ENCODE measurements around the gene BRINP2.

The BRINP2 gene

DNA sequence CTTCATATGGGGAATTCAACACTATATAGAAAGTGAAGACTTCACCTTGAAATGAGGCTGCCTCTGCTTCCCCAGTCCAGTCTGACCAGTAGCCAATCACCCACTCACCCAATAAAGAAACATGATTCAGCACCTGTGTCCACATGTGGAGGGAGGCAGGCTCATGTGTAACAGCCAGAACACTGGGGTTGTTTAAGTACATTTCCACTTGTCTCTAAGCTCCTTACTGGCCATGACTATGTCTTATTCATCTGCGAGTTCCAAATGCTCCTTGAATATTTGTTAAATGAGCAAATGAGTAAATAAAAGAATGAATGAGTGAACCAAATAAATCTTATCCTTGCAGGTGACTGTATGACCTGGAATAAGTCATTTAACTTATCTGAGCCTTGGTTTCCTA is 100.1 kb downstream of the BRINP2 start:
- DNase-seq (ENCODE audit: low read depth): no peak

DNA sequence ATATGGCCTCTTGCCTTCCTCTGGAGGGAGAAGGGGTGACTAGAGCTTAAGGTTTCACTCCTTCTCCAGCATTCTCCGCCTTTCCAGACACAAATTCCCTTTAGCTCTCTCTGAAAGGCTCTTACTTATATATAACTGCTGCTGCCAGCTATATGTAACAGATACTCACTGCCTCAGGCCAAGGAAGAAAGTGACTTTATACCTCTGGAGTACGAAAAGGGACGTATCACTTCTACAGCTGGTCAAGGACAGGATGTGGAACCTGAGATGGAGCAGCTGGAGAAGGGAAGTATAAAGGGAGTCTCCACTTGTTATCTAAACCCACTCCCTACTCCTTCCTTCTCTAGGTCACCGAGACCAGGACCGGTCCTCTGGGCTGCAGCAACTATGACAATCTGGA is 102.4 kb downstream of the BRINP2 start:
- no peak for DNase-seq (ENCODE audit: low read depth)

DNA sequence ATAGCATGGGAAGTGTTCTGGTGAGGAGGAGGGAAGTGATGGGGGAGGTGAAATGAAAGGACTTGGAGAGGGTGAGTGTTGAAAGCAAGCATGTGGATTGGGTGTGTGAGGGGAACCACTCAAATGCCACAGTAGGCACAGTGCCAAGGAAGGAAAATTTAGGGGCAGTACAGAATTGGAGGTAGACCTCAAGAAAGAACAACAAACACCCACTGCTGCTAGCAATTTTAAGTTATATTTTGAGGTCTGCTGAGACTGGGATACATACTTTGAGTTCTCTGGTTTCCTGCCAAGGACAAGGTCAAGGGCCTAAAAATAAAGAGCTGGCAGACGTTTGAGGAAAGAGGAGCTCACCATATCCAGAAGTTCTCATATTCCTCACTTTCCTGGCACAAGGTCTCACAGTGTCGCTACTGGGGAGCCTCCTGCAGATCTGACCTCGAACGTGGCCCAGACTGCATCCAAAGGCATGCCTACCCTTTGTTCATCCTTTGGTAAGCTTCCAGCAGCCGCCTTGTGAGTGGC is 104.0 kb downstream of the BRINP2 start:
- peak; percentile 84 for DNase-seq (ENCODE audit: low read depth)

DNA sequence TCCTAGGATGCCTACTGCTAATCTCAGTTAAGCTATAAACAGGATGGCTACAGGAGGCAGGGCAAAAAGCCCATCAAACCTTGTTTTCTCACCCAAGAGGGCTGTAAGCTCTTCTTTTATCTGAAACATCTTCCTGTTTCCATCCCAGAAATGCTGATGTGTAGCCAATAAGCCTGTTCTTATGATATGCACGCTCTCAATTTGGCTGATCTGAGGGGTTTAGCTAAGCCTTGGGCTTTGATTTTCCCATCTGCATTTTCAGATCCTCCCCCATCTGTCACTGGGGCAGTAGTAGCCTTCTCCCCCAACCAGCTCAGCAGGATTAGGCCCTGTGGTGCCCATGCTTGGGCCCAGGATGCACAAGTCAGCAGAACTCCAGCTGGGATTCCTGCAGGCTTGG is 105.0 kb downstream of the BRINP2 start:
- no peak for DNase-seq (ENCODE audit: low read depth)

DNA sequence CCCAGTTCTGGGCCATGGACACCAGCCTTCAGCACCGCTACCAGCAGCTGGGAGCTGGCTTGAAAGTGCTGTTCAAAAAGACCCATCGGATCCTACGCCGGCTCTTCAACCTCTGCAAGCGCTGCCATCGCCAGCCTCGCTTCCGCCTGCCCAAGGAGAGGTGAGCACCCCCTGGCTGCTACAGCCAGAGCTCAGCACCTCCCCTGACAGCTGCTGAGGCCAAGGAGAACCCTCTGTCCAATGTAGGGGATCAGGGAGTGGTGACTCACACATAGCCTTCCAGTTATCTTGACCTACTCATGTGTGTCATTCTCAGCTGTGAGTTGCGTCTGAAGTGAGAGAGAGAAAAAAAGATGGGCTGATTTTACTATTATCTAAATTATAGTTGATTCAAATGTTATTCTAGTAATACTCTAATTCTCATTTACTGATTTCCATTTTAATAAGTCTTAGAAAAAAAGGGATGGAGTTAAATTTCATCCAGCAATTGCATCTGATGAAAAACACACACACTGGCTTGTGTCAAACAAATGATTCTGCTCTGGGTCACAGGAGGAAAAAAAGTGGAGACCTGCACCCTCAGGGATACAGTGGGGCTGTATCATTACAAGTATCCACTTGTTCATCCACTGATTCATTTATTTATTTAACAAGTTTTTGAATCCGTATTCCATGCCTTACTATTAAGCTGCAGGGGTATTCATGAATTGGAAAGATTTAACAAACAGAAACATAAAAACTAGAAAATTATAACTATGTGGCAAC is 108.0 kb downstream of the BRINP2 start:
- peak; percentile 13 for DNase-seq (ENCODE audit: low read depth)

DNA sequence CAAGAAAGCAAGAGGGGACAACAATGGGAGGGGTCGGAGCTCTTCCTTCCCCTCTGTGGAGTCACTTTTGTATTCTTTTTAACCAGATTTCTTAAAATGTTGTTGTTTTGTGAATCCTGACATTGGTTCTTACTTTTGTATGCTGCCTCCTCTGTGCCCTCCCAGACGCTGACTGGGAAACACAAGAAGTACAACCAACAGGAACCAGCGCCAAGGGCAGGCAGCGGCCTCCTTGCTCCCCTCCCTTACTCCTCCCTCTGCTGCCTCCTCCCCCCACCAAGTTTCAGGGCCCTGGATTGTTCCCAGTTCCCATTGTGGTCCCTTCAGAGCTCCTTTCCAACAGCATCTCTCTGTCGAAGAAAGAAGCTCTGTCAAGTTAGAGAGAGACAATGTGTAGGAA is 111.1 kb downstream of the BRINP2 start:
- DNase-seq (ENCODE audit: low read depth): no peak

DNA sequence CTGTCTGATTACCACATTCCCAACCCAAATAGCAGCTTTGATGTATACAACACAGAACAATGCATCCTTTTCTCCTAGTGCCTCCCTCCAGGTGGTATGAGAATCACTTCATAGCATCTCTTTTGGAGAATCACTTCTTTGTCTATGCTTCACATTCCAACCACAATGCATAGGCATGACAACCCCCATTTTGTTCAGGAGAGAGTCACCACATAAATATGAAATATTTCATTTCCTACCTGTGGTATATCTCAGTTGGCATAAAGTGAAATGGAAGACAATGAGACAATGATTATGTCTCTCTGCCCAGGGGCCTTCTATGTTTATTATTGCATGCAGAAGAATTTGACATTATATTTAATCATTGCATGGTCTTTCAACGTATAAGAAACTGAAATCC is 112.2 kb downstream of the BRINP2 start:
- no peak for DNase-seq (ENCODE audit: low read depth)

DNA sequence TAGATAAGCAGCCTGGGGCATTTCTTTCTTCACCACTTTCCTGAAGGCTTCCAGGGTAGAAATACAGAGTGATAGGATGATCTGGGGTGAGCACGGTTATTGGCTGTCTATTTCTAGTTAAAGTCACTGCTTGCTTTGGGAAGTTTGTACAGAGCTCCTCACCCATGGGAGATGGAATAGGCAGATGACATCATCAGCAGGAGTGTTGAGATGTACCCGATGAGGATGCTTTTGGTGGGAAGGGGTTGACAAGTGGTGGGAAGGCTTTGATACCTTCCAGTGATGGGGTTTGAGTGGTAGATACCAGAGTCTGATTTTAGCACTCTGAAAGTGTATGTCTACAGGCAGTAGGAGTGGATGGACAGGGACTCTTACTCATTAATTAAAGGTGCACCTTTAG is 112.6 kb downstream of the BRINP2 start:
- DNase-seq (ENCODE audit: low read depth): no peak

DNA sequence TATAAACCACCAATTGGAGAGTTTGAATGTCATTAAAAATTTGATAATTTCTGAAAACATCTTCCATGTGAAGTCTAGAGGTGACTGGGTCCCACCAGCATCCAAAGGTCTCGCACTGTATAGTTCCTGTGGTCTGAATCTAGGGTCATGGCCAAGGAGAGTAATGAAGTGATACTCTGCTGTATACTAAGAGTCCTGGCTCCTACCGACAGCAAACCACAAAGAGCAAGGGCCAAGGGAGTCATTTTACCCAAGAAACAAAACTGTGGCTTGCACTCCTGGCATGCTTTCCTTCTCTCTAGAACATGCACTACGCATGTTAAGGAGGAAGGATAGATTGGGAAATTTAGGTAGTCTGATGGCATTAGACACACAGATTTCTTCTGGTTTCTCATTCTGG is 115.6 kb downstream of the BRINP2 start:
- no peak for DNase-seq (ENCODE audit: low read depth)

DNA sequence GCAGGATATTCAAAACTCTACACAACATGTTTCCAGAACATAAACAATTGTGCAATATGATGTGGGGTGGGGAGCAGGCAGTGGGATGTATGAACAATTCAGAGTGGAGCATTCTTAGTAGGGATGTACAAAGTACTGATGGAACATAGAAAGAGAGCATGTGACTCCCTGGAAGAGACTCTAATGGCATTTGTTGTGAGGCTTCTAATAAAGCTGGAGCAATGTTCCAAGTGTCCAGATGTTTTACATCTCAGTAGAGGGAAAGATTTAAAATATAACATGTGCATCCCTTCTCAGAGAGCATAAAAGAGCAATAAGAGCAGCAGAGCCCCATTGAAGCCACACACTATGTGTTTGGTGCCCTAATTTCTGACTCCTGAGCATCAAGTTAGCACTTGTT is 116.5 kb downstream of the BRINP2 start:
- DNase-seq (ENCODE audit: low read depth): no peak

DNA sequence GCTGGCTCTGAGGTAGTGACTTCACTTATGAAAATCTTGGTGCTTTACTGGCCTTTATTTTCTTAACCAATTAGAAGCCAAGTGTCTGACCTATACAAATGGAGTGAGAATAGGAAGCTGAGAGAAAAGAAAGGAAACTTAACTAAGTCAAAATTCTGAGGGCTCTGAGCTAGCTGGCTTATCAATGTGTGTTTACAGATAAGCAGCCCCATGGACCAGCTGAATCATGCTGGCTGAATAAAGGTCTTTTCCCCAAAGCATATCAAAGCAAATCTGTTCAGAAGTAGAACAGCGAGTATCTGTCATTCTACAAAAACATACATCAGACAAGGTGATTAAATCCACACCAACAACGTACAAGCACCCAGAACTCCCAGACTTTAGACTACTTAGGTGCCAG is 117.2 kb downstream of the BRINP2 start:
- DNase-seq (ENCODE audit: low read depth): no peak

DNA sequence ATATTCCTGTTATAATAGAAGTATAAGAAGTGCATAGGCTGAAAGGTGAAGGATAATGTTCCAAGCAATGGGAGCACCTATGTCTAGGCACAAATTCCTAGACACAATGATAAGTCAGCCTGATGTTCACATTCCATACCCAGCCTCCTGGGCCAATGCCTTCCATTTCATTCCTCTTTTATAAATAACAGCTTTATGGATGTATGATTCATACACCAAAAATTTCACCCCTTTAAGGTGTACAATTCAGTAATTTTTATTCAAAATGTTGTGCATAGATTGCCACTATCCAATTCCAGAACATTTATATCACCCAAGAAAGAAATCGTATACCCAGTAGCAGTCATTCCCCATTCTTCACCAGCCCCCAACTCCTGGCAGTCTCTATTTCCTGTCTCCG is 118.8 kb downstream of the BRINP2 start:
- DNase-seq (ENCODE audit: low read depth): no peak

DNA sequence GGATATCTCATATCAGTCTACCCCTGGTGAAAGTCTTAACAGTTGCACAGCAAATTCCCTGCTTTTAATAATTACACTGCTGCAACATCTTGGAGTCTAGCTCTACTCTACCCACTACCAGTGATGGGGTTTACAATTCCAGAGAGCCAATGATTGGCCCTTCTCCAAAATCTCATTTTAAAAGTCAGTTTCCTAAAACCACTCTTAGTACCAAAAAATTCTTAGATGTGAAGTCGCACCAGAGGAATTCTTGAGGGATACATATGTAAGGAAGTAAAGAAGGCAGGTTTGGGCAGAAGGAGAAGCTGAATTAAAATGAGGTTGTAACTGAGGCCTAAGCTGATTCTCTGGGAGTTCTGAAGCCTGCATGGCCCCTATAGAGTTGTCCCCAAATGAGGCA is 129.7 kb downstream of the BRINP2 start:
- no peak for DNase-seq (ENCODE audit: low read depth)

DNA sequence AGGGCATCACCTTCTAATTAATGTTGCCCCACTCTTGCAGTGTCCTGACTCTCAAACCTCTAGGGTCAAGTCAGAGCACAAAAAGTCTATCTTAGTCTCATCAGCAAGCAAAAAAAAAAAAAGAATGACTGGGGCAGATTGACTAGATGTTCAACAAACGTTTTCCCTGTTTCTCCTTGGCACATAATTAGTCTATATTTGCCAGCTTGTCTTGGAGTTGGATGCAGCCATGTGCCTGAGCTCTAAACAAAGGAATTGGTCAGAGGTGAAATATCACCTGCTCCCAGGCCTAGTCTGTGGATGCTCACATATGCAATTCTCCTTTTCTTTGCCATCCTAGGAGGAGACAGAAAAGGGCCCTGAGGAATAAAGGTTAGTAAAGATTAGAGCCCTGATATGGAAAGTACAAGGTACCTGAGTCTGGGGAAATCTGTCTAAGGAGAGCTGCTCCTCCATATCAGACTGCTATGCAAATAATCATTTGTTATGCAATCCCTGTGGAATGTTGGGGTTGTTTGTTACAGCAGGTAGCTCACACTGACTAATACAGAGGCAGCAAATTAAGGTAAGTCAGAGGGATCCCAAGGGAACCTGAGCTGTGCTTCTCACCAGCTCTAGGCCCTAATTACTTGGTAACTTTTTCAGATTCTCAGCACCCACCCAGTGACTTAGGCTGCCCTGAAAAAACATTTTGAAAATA is 130.8 kb downstream of the BRINP2 start:
- no peak for DNase-seq (ENCODE audit: low read depth)

DNA sequence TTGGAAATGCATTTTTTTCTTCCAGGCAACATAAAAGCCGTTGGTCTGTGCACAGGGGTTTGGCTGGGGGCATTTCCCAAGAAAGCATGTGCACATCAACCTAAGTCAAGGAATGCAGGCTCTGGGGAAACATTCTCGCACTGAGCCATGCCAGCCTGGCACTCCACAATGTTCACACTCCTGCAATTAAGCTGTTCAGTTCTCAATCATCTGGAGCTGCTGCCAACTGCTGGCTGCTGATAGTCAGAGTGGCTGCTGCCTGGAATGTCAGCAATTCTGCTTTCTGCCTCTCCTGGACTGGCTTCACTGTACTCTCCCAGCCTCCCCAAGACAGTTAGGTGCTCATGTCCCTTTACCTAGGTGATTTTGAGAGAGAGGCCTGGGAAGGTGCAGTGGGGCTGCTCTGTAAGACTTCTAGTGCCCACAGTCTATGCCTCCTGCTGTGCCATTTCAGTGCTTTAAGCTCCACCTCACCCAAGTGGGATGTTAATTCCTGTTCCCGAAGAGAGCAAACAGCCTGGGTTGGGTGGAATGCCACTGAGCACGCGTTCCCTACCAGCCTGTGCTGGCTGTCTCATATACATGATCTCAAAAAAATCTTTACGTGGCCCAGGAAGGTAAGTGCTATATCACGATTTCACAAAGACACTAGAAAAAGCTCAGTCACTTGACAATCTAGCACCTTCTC is 131.7 kb downstream of the BRINP2 start:
- DNase-seq (ENCODE audit: low read depth): no peak

DNA sequence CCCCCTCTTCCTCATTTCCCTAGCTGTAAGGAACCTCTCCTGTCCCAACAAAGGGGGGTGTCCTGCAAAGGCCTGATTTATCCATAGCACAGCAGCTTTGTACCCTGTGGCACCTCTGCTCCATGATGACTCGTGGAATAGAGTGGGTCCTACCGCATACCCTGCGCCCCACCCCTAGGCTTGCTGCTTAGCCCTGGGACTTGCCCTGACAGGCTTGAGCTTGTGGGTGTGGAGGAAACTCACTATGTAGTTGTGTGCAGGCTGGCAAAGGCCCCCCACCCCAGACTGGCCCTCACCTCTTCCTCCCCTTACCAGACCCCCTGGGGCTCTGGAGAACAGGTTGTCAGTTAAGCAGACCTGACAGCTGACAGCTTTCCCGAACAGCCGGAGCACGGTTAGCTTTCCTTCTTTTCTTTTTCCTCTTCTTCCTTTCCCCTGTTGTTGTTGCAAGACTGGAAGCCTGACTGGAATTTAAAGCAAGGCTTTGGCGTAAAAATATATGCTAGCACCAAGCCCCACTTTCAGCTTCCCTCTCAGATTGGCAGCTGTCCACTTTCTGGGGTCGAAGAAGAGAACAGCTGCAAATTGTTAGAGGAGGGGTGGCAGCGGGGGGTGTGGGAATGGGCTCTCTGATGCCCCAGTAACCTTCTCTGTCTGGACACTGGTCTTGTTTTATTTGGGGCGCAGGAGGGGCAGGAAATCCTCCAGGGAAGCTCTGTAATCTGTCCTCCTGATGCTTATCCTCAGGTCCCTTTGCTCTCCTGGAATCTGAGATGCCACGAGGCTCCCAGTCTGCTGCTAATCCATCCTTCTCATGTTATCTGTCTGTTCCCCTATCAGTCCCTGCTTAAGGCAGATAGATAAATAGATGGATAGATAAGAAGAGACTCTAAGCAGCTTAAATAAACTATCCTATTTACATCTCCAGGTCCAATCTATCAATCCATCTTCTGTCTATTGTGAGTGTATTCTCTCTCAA is 134.6 kb downstream of the BRINP2 start:
- no peak for DNase-seq (ENCODE audit: low read depth)

DNA sequence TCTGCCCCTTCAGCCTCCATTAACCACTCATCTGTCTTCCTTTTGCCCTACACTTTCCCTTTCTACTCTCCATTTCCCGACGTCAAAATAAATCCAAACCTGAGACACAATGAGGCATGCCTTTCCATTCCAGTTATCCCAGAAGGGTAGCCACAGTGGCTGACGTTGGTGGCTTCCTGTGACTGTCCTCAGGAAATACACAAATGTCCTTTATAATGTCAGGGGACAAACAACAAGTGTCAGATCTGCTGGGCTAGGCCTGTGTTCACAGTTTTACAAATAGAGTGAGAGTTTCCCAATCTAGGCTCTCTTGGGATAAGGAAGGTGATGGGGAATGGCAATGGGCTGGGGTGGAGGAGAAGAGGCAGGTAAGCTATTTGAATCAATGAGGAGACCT is 135.3 kb downstream of the BRINP2 start:
- DNase-seq (ENCODE audit: low read depth): no peak

DNA sequence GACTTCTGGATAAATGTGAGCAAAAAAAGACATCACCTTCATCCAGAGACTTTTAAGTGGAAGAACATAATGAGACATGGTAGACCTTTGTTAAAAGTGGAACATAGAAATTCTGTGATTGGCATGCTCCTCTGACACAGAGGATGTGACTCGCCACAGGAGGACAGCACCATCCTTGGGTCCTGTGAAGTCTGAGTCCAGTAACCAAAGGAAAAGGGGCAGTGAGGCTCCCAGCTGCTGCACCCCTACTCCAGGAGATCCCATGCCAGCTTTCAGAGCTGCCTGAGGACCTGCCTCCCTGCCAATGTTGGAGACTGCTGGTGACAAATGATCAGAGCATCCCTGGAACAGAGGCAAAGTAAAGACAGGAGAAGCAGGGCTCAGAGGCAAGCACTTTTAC is 136.2 kb downstream of the BRINP2 start:
- peak; percentile 16 for DNase-seq (ENCODE audit: low read depth)

DNA sequence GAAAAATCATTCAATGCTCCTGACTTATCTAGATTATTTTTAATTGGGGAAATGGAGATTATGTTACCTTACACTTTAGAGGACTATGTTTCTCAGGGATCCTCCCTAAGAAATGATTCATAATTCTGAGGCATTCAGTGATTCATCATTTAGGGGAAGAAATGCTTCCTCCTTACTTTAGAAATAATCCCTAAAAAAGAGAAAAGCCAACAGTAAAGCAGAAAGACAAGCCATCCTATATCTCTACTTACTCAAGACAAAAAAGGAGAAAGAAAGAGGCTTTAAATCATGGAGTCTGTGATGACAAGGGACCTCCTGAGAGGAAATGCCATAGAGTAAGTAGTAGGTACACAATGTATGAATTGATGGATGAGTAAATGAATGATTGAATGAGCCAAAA is 137.0 kb downstream of the BRINP2 start:
- peak; percentile 21 for DNase-seq (ENCODE audit: low read depth)

DNA sequence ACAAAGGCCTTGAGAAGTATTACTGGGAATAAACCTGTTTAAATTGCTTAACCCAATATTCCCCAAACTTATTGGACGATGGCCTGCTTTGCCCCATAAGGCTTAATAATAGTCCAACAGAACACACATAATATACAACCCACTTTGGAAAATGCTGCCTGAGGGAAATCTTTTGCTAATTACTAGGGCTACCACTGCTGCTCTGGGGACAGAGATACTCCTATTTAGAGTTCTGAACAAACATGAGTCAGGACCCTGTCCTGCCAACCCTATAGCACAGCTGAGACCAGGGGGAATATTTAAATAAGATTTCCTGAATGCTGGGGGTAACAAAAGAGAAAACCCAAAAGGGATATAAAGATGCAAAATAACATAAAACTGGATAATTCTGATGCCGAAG is 139.1 kb downstream of the BRINP2 start:
- no peak for DNase-seq (ENCODE audit: low read depth)

DNA sequence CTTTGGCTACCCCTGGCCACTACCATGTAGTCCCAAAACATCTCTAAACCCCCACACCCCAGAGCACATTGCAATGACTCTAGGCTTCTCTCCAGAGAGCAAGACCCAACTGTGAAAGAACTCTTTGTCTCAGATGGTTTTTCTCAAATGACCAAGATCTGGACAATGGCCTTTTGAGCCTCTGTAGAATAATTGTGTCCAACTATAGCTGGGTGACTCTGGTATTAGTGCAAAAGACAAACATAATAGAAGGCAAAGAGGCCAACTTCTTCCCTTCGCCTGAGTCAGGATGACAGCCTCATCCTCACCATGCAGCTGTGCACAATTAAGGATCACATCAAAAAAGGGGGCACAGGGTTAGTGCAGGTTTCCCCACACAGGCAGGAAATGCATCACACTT is 139.6 kb downstream of the BRINP2 start:
- DNase-seq (ENCODE audit: low read depth): no peak

DNA sequence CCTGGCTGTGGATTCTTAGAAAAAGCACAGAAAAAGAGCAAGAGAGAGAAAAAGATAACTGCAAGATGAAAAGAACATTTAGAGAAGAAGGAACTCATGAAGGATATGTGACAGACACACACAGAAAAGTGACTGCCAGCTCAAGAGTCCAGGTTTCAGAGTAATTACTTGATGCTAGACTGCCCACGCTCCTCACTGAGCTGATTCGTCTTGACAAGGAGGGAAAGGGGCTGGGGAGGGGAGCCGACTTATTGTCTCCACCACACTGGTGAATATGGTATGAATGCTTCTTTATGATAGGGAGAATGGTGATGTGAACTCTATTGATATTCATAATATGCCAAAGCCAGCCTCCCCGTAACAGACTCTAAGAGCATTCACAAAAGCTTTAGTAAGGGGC is 140.4 kb downstream of the BRINP2 start:
- no peak for DNase-seq (ENCODE audit: low read depth)

All from EH (cell line).